Inflammatory macrophage (primary cell): ENCODE results near the gene HMGXB4.
"Not testable (repeated sequence)": the region's sequence is repeated elsewhere in the genome, so short reads cannot be mapped to it uniquely, and the experiment has no call there.

Experiments used
- DNase-seq, 2 donors: peaks; one replicate each; pipeline ENCODE4 v3.0.0-alpha.2; 2020 to 2022
- total RNA-seq, 18 experiments: gene quantifications; one replicate each; lab custom pipeline; 2026; ENCODE audit warnings: mixed read lengths in 6 of 18, inconsistent platforms in 2 of 18; lab: John Stamatoyannopoulos, UW

Gene HMGXB4
- total RNA-seq = 16.6 to 31.8 (median 24.2) reads per million in 18 experiments

DNA sequence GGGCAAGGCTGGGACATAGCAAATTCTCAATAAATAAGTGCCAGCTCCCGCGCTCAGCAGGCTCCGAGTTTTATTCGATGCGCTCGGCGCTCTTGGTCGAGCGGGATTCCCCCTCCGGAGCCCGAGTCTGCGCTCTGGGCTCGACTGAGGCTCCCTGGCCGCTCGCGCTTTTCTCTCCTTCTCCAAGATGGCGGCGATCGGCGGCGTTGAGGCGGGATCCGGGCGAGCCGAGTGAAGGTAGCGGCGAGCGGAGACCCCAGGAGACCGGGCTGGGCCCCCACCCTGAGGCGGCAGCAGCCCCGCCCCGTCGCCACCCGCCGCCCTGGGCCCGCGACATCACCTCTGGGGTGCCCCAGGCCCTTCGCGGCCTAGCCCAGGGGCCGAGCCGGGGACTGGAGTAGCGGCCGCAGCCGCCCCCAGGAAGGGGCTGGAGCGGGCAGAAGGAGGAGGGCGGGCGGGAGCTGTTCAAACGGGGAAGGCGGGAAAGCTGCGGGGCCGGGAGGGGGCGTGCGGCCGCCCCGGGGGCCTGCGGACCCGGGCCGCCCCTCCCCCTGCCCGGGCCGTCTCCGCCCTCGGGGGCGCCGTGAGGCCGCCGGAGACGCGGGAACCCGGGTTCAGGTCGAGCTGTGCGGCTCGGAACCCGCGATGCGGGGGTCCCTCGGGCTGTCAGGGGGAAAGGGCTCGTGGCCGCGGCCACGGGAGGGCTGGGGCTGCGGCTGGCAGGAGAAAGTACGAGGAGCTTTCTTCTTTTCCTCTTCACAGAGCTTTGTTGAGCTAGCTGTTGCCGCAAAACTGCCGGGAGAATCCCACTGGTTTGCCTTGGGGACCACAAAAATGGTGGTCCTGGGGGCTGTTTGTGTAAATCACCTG, at the start of gene HMGXB4:
Gene HMGXB4, plus strand, starts transcription at position 173 of the 870 bp plus-strand sequence. CDS start 4,898 bp downstream, outside the sequence.
- DNase-seq = peak; percentile 83 to 87

DNA sequence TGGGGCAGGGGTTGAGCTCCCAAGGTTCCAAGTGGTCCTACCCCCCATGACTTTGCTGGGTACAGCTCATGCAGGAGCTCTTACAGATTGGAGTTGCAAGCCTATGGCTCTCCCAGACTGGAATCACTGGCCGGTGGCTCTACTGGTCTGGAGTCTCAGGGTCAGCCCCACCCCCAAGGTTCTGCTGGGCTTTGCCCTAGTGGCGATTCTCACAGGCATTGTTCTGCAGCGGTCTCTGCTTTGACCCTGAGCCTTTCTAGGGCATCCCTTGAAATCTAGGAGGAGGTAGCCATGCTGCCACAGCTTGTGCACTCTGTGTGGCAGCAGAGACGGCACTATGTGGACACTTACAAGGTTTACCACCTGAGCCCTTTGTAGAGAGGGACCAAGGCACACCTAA, 49.3 kb upstream of the HMGXB4 start:
- no peak for DNase-seq

GRCh38 chr22:35209203-35209602, 48.1 kb upstream of the HMGXB4 start:
- no peak for DNase-seq

- DNase-seq = no peak
Measured at GRCh38 chr22:35212009-35212408, 45.3 kb upstream of the HMGXB4 start.

DNA sequence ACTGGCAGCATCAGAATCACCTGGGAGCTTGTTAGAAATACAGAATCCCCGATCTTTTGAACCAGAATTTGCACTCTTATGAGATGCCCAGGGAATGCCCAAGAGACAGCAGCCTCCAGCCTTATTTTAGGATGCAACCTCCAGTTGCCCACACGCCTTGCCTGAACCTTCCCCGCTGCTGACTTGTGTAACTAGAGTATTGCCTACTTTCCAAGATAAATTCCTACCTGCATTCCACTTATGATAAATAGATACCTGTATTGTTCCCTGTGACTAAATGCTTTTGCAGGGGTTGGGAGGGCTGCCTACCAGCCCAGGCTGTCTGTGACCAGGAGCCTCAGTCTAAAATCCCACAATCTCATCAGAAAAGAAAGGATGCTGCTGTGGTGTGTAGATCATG, 44.3 kb upstream of the HMGXB4 start:
- DNase-seq = no peak

DNA sequence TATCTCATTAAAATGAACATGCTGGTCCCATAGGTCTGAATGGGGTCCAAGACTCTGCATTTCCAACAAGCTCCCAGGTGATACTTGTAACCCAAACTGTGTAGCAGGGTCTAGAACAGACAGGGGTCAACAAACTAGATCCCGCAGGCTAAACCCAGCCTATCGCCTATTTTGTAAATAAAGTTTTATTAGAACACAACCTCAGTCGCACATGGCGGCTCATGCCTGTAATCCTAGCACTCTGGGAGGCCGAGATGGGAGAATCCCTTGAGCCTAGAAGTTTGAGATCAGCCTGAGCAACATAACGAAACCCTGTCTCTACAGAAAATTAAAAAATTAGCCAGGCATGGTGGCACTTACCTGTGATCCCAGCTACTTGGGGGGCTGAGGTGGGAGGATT, 42.3 kb upstream of the HMGXB4 start:
- no peak for DNase-seq

DNA sequence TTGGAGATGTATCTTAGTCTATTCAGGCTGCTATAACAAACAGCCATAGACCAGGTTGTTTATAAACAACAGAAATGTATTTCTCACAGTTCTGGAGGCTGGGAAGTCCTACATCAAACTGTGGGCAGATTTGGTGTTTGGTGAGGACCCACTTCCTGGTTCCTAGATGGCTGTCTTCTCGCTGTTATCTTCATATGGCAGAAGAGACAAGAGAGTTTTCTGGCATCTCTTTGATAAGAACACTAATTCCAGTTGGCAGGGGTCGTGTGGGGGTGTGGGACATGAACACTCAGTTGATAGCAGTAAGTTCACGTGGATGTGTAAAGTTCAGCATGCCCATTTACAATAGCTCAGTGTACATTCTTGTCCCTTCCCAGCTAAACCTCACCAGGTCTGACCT, 41.3 kb upstream of the HMGXB4 start:
- DNase-seq = no peak

DNA sequence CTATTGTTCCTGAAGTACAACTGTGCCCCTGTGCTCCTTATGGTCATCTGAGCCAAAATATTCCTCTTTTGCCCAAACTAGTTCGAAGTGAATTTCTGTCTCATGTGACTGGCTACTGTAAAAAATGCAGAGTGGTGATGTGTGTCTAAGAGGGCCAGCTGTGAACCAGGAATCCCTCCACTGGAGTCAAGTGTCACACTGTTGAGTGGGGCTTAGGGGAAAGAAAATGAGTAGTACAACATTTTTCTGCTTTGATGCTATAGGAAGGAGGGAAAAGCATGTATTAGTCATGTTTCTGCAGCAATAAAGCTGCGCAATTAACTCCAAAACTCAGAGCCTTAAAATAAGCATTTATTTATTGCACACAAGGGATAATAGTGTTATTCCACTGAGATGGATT, 39.8 kb upstream of the HMGXB4 start:
- DNase-seq = no peak

DNA sequence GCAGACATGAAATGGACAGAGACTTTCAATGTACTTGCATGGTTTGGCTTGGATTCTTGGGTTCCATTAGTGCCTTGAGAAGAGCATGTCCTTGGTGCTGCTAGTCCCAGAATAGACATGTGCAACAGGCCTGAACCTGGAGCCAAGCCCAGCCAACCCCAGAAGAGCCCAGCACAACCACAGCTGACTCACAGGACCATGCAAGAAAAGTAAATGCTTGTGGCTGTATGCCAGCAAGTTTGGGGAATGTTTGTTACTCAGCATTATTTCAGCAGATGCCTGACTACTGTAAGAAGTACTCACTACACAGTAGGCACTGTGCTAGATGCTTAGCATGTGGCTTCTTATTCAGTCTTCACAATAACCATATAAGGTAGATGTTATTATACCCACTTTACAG, 39.2 kb upstream of the HMGXB4 start:
- DNase-seq = no peak

DNA sequence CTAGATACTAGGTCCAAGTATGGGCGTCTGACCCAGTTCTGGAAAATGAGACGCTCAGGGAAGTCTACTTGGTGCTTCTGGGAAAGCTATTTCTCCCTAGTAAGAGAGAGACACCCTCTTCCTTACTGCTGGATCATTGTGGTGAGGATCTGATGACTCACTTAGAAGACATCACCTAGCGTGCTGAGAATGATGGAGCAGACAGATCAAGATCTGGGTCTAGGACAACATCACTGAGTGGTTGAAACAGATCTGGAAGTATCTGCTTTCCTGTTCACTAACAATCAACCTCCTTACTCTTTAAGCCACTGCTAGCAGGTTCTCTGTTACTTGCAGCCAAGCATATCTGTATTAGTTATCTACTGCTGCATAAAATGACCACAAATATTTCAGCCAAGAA, 38.3 kb upstream of the HMGXB4 start:
- no peak for DNase-seq

DNA sequence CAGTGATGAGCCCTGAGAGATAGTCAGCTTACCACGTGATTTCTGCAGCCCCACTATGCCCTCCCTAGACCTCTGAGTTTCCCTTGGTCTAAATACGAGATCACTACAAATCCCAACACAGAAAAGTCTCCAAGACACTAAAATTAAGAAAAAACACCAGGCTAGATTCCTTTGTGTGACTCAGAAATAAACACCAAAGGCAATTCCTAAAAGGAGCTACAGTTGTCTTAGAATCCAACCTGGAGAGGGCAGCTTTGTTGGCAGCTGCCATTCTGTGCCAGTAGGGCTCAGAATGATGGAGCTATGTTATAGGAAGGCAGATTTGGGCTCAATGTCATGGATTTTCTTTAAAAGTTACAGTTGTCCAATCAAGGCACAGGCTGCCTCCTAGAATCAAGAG, 37.1 kb upstream of the HMGXB4 start:
- no peak for DNase-seq

DNA sequence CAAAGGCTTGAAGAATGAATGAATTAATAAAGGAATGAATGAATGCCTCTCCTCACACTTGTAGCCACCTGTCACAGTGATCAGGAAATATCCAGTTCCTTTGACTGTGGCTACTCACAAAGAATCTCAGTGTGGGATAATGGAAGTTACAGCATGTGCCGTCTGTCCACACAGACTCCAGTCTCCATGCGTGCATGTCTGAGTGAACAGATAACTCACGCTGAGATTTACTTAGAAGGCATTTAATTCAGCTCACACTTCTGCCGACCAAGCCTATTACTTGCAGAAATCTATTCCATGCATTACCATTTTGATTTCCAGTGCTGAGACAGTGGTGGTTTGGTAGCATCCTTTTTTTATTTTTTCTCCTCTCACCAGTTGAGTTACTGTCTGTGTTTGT, 32.3 kb upstream of the HMGXB4 start:
- no peak for DNase-seq

- DNase-seq = peak; percentile 10 to 19
Measured at GRCh38 chr22:35226958-35227647, 30.2 kb upstream of the HMGXB4 start.

GRCh38 chr22:35229865-35230264, 27.4 kb upstream of the HMGXB4 start:
- no peak for DNase-seq

- no peak for DNase-seq
Measured at GRCh38 chr22:35230417-35230816, 26.9 kb upstream of the HMGXB4 start.

- no peak for DNase-seq
Measured at GRCh38 chr22:35230839-35231584, 26.3 kb upstream of the HMGXB4 start.

DNA sequence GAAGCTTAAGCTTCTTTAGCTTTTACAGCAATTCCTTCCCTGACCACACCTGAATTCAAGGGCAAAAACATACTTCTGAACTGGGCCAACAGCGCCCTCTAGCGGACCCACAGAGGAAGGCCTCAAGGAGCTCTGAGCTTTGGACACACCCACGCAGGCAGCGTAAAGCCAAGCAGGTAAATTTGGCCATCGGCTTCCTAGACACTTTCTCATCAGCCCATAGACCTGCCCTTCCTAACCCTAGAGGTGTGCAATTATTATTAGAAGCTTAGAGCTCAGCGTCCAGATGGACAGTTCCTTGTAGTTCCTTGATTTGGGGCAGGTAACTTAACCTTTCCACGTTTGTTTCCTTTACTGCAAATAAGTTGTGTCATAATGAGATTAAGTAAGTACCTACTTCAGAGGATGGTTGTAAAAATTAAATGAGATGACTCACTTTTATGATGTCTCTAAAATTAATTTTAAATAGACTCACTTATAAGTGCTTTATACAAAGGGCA, 25.7 kb upstream of the HMGXB4 start:
- DNase-seq = peak; percentile 42 to 71

GRCh38 chr22:35238749-35239148, 18.5 kb upstream of the HMGXB4 start:
- DNase-seq = not testable (repeated sequence)

DNA sequence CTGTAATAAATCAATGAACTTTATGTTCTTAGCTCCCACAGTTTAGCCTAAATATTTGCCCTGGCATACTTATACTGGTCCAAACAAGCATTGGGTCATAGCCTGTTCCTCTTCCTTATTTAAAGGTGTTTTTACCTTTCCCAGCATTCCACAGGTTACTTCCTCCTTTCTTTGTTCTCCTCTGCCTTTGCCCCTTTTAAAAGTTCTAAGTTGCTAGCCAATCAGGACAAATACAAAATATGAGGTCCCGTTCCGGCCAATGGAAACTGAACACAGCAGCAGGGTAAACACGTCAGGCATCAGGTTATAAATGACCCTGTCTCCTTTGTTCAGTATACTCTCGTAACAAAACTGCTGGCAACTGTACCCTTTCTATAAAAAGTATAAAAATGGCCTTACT, 12.8 kb upstream of the HMGXB4 start:
- DNase-seq = not testable (repeated sequence)

- DNase-seq = peak; percentile 35 to 60
Measured at GRCh38 chr22:35250156-35250555, 7.1 kb upstream of the HMGXB4 start.

GRCh38 chr22:35253946-35254345, 3.3 kb upstream of the HMGXB4 start:
- no peak for DNase-seq

DNA sequence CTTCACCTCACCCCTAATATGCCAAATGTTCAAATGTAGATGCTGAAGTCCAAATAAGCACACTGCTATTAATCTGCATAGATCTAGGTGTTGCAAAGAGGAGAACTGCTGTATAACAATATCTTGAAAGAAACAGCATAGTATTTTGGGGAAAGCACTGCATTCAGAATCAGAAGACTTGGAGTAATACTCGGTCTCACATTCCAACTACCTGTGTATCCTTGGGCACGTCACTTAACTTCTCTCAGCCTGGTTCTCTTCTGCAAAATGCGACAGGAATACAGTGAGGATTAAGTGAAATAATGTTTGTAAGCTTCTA, 332 bp upstream of the HMGXB4 start:
- DNase-seq = no peak
